ENCODE measurements around the gene ZIC3. TPM values are rescaled to one million over a fixed set of nuclear protein-coding genes. Genes with fewer than 3 reads are reported as not detected.

The ZIC3 gene
- total and polyA plus RNA-seq, 11 donors: not detected

GRCh38 chrX:137574784-137575293 is 8.9 kb downstream of the ZIC3 start:
- Histone ChIP-seq H3K4me3 (no peak overlapping the region), H3K27me3 (peaks cover 12 to 82% (median 55%) of the 10 kb centered on the region in 9 donors), H3K27ac (no peak overlapping the region), H3K9me3 (no peaks in the 10 kb centered on the region), H3K4me1 (peaks cover 0 to 6% (median 0%) of the 10 kb centered on the region in 12 donors), H3K36me3 (no peaks in the 10 kb centered on the region)
- ATAC-seq: no peak
- WGBS, 4 donors: 7 to 37% (median 19%) methylated on average over 25 to 29 of the region's 29 CpGs
- no peak for TF ChIP-seq POLR2A (IDR thresholded peaks at IDR 0.05)
- TF ChIP-seq, protein P1, sequence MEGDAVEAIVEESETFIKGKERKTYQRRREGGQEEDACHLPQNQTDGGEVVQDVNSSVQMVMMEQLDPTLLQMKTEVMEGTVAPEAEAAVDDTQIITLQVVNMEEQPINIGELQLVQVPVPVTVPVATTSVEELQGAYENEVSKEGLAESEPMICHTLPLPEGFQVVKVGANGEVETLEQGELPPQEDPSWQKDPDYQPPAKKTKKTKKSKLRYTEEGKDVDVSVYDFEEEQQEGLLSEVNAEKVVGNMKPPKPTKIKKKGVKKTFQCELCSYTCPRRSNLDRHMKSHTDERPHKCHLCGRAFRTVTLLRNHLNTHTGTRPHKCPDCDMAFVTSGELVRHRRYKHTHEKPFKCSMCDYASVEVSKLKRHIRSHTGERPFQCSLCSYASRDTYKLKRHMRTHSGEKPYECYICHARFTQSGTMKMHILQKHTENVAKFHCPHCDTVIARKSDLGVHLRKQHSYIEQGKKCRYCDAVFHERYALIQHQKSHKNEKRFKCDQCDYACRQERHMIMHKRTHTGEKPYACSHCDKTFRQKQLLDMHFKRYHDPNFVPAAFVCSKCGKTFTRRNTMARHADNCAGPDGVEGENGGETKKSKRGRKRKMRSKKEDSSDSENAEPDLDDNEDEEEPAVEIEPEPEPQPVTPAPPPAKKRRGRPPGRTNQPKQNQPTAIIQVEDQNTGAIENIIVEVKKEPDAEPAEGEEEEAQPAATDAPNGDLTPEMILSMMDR (IDR thresholded peaks at IDR 0.05): no peak
- no peak for DNase-seq
- intact Hi-C loops (cut with DNase I): no loop called here

- ATAC-seq (no peak), DNase-seq (no peak)
- TF ChIP-seq, protein P1 (IDR thresholded peaks at IDR 0.05): no peak
- TF ChIP-seq POLR2A (IDR thresholded peaks at IDR 0.05): no peak
- 10 to 28% (median 20%) methylated on average over 13 of the region's 13 CpGs for WGBS, 4 donors
- Histone ChIP-seq H3K4me1 (peaks cover 0 to 6% (median 0%) of the 10 kb centered on the region in 12 donors), H3K27ac (no peak overlapping the region), H3K9me3 (no peaks in the 10 kb centered on the region), H3K27me3 (peaks cover 7 to 75% (median 46%) of the 10 kb centered on the region in 9 donors), H3K4me3 (no peak overlapping the region), H3K36me3 (no peaks in the 10 kb centered on the region)
- intact Hi-C loops (cut with DNase I): no loop called here
Observed at GRCh38 chrX:137575596-137576255, 9.8 kb downstream of the ZIC3 start.

GRCh38 chrX:137587151-137587550 is 21.2 kb downstream of the ZIC3 start:
- no peak for DNase-seq
- WGBS, 4 donors: 29 to 54% (median 44%) methylated on average over 2 of the region's 2 CpGs
- intact Hi-C loops (cut with DNase I): no loop called here

GRCh38 chrX:137600769-137601168 is 34.8 kb downstream of the ZIC3 start:
- Histone ChIP-seq H3K4me1 (no peaks in the 10 kb centered on the region), H3K9me3 (no peaks in the 10 kb centered on the region), H3K27ac (no peak overlapping the region), H3K27me3 (peaks cover 0 to 14% (median 0%) of the 10 kb centered on the region in 9 donors), H3K36me3 (no peaks in the 10 kb centered on the region), H3K4me3 (no peak overlapping the region)
- DNase-seq (no peak), ATAC-seq (no peak)
- intact Hi-C loops (cut with DNase I): no loop called here
- TF ChIP-seq POLR2A (IDR thresholded peaks at IDR 0.05): no peak
- TF ChIP-seq, protein P1 (IDR thresholded peaks at IDR 0.05): no peak
- 84 to 92% (median 88%) methylated on average over 3 of the region's 3 CpGs for WGBS, 4 donors

More at GRCh38 chrX:137587151-137587550, 21.2 kb downstream of the ZIC3 start:
- ATAC-seq: no peak
- Histone ChIP-seq H3K9me3 (no peaks in the 10 kb centered on the region), H3K4me1 (no peaks in the 10 kb centered on the region), H3K36me3 (no peaks in the 10 kb centered on the region), H3K27ac (no peak overlapping the region), H3K27me3 (peaks cover 0 to 28% (median 0%) of the 10 kb centered on the region in 9 donors), H3K4me3 (no peak overlapping the region)
- TF ChIP-seq, protein P1 (IDR thresholded peaks at IDR 0.05): no peak
- no peak for TF ChIP-seq POLR2A (IDR thresholded peaks at IDR 0.05)
